ENCODE results near the gene SEMA3F. TPM values are rescaled to one million over a fixed set of nuclear protein-coding genes. Genes with fewer than 3 reads are reported as not detected.

SEMA3F gene
- total RNA-seq, 4 donors from 2014 or later = 5.2 to 40.1 (median 7.5) TPM

GRCh38 chr3:50218448-50218847 is 63.3 kb downstream of the SEMA3F start:
- in situ Hi-C loops (cut with MboI; ENCODE audit: low sequenced_read_pairs in 4 of 4) = no loop called here
- intact Hi-C loops (cut with DNase I; ENCODE audit: low total_unique reads) = no loop called here
- TF ChIP-seq POLR2A (IDR thresholded peaks at IDR 0.05) (no peak), CTCF (IDR thresholded peaks at IDR 0.05 in 4 of 5, conservative IDR thresholded peaks at IDR 0.05 in 1 of 5) (no peak)

GRCh38 chr3:50219285-50219684 is 64.2 kb downstream of the SEMA3F start:
- TF ChIP-seq CTCF (IDR thresholded peaks at IDR 0.05 in 4 of 5, conservative IDR thresholded peaks at IDR 0.05 in 1 of 5) (no peak), POLR2A (IDR thresholded peaks at IDR 0.05) (no peak)
- intact Hi-C loops (cut with DNase I; ENCODE audit: low total_unique reads) (no loop called here), in situ Hi-C loops (cut with MboI; ENCODE audit: low sequenced_read_pairs in 4 of 4) (no loop called here)
- H3K27ac ChIP-seq = peak overlapping the region; percentile 15 to 84 (median 44)
- no peaks in the 10 kb centered on the region for H3K9me3 ChIP-seq
- no peak overlapping the region for H3K4me3 ChIP-seq
- no peaks in the 10 kb centered on the region for H3K27me3 ChIP-seq
- H3K4me1 ChIP-seq = peaks cover 39 to 53% of the 10 kb centered on the region in 2 donors
- H3K36me3 ChIP-seq = no peaks in the 10 kb centered on the region
- ATAC-seq = peak; percentile 47 to 81
- DNase-seq = no peak

More at GRCh38 chr3:50218448-50218847, 63.3 kb downstream of the SEMA3F start:
- ATAC-seq = no peak
- Histone ChIP-seq H3K4me1 (peaks cover 44 to 57% of the 10 kb centered on the region in 2 donors), H3K4me3 (no peak overlapping the region), H3K27ac (peak overlapping the region; percentile 15 to 84 (median 44)), H3K27me3 (no peaks in the 10 kb centered on the region), H3K9me3 (no peaks in the 10 kb centered on the region), H3K36me3 (no peaks in the 10 kb centered on the region)
- DNase-seq = no peak

DNA sequence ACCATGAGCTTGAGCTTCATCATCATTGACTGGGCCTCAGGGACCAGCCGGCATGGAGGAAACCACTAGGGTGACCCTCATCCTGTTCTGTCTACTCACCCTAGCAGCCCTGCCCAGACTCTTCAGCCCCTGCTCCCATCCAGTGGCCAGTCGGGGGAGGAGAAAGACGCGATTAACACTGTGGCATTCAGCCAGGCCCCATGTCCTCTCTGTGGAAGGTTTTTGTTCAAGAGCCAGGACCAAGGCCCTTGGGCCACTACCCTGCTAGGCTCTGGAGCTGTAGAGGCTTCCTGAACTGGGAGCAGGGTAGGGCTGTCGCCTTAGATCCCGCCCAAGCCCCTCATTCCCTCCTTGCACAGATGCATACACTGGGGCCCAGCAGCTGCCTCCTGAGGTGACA is 65.0 kb downstream of the SEMA3F start:
- no peaks in the 10 kb centered on the region for H3K9me3 ChIP-seq
- no peaks in the 10 kb centered on the region for H3K36me3 ChIP-seq
- no peak for DNase-seq
- intact Hi-C loops (cut with DNase I; ENCODE audit: low total_unique reads) (no loop called here), in situ Hi-C loops (cut with MboI; ENCODE audit: low sequenced_read_pairs in 4 of 4) (loop anchor here in 1 of 4 donors (10.0 kb wide), 1 partner anchor 55 kb away; the partner anchor contains the start of gene LSMEM2)
- H3K27me3 ChIP-seq = no peaks in the 10 kb centered on the region
- TF ChIP-seq POLR2A (IDR thresholded peaks at IDR 0.05) = no peak
- no peak for TF ChIP-seq CTCF (IDR thresholded peaks at IDR 0.05 in 4 of 5, conservative IDR thresholded peaks at IDR 0.05 in 1 of 5)
- H3K27ac ChIP-seq = peak overlapping the region in 3 of 4 donors; percentile 15 to 84 (median 39)
- ATAC-seq = no peak
- peaks cover 33 to 49% of the 10 kb centered on the region in 2 donors for H3K4me1 ChIP-seq
- no peak overlapping the region for H3K4me3 ChIP-seq

DNA sequence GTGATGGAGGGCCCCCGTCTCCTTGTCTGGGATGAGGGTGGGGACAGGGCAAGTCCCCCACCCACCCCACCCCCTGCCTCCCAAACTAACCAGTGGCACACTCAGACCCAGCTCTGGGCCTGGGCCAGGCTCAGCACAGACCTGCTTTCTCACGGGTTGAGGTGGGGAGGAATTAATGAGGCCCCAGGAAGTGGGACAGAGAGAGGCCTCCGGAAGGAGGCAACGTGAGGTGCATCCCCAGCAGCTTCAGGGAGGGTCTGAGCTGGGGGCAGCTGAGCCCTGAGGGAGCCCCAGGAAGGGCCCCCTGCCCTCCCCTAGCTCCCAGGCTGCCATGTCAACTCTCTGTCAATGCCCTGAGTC is 65.9 kb downstream of the SEMA3F start:
- Histone ChIP-seq H3K9me3 (no peaks in the 10 kb centered on the region), H3K27me3 (no peaks in the 10 kb centered on the region), H3K36me3 (no peaks in the 10 kb centered on the region), H3K4me3 (no peak overlapping the region), H3K4me1 (peaks cover 33 to 46% of the 10 kb centered on the region in 2 donors), H3K27ac (peak overlapping the region in 2 of 4 donors; percentile 24 to 84)
- in situ Hi-C loops (cut with MboI; ENCODE audit: low sequenced_read_pairs in 4 of 4) (loop anchor here in 1 of 4 donors (10.0 kb wide), 1 partner anchor 54 kb away; the partner anchor contains the start of gene LSMEM2), intact Hi-C loops (cut with DNase I; ENCODE audit: low total_unique reads) (no loop called here)
- DNase-seq = no peak
- TF ChIP-seq CTCF (IDR thresholded peaks at IDR 0.05 in 4 of 5, conservative IDR thresholded peaks at IDR 0.05 in 1 of 5) = no peak
- no peak for TF ChIP-seq POLR2A (IDR thresholded peaks at IDR 0.05)
- ATAC-seq = no peak

Data from gastrocnemius medialis (tissue), 4 donors.